B cell (primary cell): ENCODE data around the gene GPHB5. TPM values are rescaled to one million over a fixed set of nuclear protein-coding genes. Genes with fewer than 3 reads are reported as not detected.

Source experiments
- ATAC-seq: fragments of 200-7000 bp; cut with Tn5 transposase; one replicate; pipeline ENCODE4 v1.10.0; 2021; ENCODE audit warnings: low read depth, mild to moderate bottlenecking, moderate number of reproducible peaks, moderate library complexity
- CTCF ChIA-PET: fragments of 350-600 bp; sonication (Branson Sonifier 250); formaldehyde crosslinking; loops from one replicate; lab custom pipeline; 2021; ENCODE audit warnings: antibody characterized with exemption, inconsistent platforms; lab: Charles Lee
- POLR2A ChIA-PET: fragments of 350-600 bp; sonication (Branson Sonifier 250); formaldehyde crosslinking; loops from one replicate; lab custom pipeline; 2021; ENCODE audit warnings: antibody characterized with exemption; lab: Charles Lee
- DNase-seq: peaks from one replicate; pipeline ENCODE4 v3.0.0; 2013
- H2AFZ ChIP-seq: 2 replicates; pipeline ENCODE4 v1.6.1; 2012; ENCODE audit warnings: mild to moderate bottlenecking, low read depth, low read length; ENCODE audit not compliant: insufficient read depth, poor library complexity, severe bottlenecking
- H3K27ac ChIP-seq, 2 donors: 1 replicate in 1 of 2; 2 replicates in 1 of 2; pipeline ENCODE4 v1.5.1; 2012 to 2013; ENCODE audit warnings: low read length in 2 of 2, mild to moderate bottlenecking in 2 of 2, moderate library complexity in 1 of 2
- H3K27me3 ChIP-seq, 4 experiments: fragments of 200-600 bp in 1 of 4; sonication (generic) in 1 of 4; replicated peaks in 1 of 4; 1 replicate in 2 of 4; 2 replicates in 2 of 4; pipeline versions ENCODE4 v1.6.1 to v1.7.0; 2013 to 2016; ENCODE audit warnings: low read length in 3 of 4, mild to moderate bottlenecking in 2 of 4, mixed read lengths in 1 of 4, moderate library complexity in 1 of 4; ENCODE audit not compliant: insufficient read depth in 4 of 4, control insufficient read depth in 3 of 4; ENCODE audit errors: control extremely low read depth in 1 of 4
- H3K36me3 ChIP-seq, 2 experiments: replicated peaks in 1 of 2; 1 replicate in 1 of 2; 2 replicates in 1 of 2; pipeline versions ENCODE4 v1.6.1 to v1.7.1; 2013; ENCODE audit warnings: low read length in 1 of 2; ENCODE audit not compliant: insufficient read depth in 2 of 2, control insufficient read depth in 1 of 2; ENCODE audit errors: control extremely low read depth in 1 of 2, extremely low read depth in 1 of 2
- H3K4me1 ChIP-seq, 2 donors: fragments of 200-600 bp in 1 of 2; sonication (generic) in 1 of 2; 1 replicate in 1 of 2; 2 replicates in 1 of 2; pipeline versions ENCODE4 v1.5.1 to v1.6.1; 2013 to 2017; ENCODE audit warnings: low read length in 2 of 2; ENCODE audit not compliant: control insufficient read depth in 2 of 2, insufficient read depth in 2 of 2
- H3K4me2 ChIP-seq: replicated peaks from 2 replicates; pipeline ENCODE3; 2012; ENCODE audit warnings: mild to moderate bottlenecking, low read depth, low read length; ENCODE audit not compliant: poor library complexity, severe bottlenecking
- H3K4me3 ChIP-seq, 5 experiments: fragments of 200-600 bp in 1 of 5; sonication (generic) in 1 of 5; 1 replicate in 3 of 5; 2 replicates in 2 of 5; pipeline versions ENCODE4 v1.5.1 to v1.7.0; 2011 to 2016; ENCODE audit warnings: low read length in 4 of 5, mild to moderate bottlenecking in 4 of 5, low read depth in 2 of 5, control low read depth in 1 of 5, moderate library complexity in 1 of 5; ENCODE audit not compliant: insufficient read depth in 1 of 5; ENCODE audit errors: control extremely low read depth in 1 of 5, extremely low read depth in 1 of 5
- H3K79me2 ChIP-seq: fragments of 200-600 bp; sonication (generic); one replicate; pipeline ENCODE4 v1.6.0; 2016; ENCODE audit warnings: low read length; ENCODE audit not compliant: control insufficient read depth, insufficient read depth
- H3K9ac ChIP-seq: fragments of 200-600 bp; sonication (generic); 2 replicates; pipeline ENCODE4 v1.6.1; 2017; ENCODE audit warnings: mild to moderate bottlenecking, low read length, moderate library complexity
- H3K9me3 ChIP-seq, 3 donors: one replicate each; pipeline versions ENCODE4 v1.6.1 to v1.7.1; 2013; ENCODE audit warnings: low read length in 2 of 3; ENCODE audit not compliant: control insufficient read depth in 2 of 3, insufficient read depth in 1 of 3; ENCODE audit errors: control extremely low read depth in 1 of 3
- H4K20me1 ChIP-seq: 2 replicates; pipeline ENCODE4 v1.6.0; 2012; ENCODE audit warnings: mild to moderate bottlenecking, low read length; ENCODE audit not compliant: insufficient read depth, control insufficient read depth, poor library complexity, severe bottlenecking
- H3K27ac Mint-ChIP-seq: one replicate; pipeline ENCODE4 v1.8.0; 2021; ENCODE audit warnings: mixed read lengths
- H3K27me3 Mint-ChIP-seq: one replicate; pipeline ENCODE4 v1.8.0; 2021; ENCODE audit warnings: mixed read lengths
- H3K4me1 Mint-ChIP-seq: one replicate; pipeline ENCODE4 v1.8.0; 2021; ENCODE audit warnings: mixed read lengths
- H3K4me3 Mint-ChIP-seq: one replicate; pipeline ENCODE4 v1.8.0; 2021; ENCODE audit warnings: mixed read lengths
- H3K9me3 Mint-ChIP-seq: one replicate; pipeline ENCODE4 v1.8.0; 2022; ENCODE audit warnings: mixed read lengths; ENCODE audit not compliant: insufficient read depth
- EZH2 ChIP-seq: IDR thresholded peaks from 2 replicates; pipeline ENCODE4 v1.6.1; 2012; ENCODE audit warnings: borderline replicate concordance, low read depth, mild to moderate bottlenecking, moderate library complexity, low read length; ENCODE audit not compliant: insufficient read depth, poor library complexity, severe bottlenecking
- WGBS: methylation state at CpG from one replicate; pipeline ENCODE4 v1.1.5; 2013; ENCODE audit warnings: missing lambda C conversion rate; ENCODE audit not compliant: insufficient coverage; 5-methylcytosine and 5-hydroxymethylcytosine counted together
- intact Hi-C: fragments of 100-400 bp; cut with micrococcal nuclease; formaldehyde crosslinking; loops from one replicate; pipeline ENCODE4 v1.10.0; 2022
- polyA plus RNA-seq: library from polyadenylated mRNA; depleted of rRNA; stranded (reverse); fragments of >200 nt; gene quantifications from 2 replicates; pipeline ENCODE4 v1.2.3, GENCODE V29; 2012
- total RNA-seq, 2 donors: library from RNA; stranded (reverse); fragments of 120-200 nt in 1 of 2; gene quantifications; 1 replicate in 1 of 2; 2 replicates in 1 of 2; pipeline versions ENCODE4 v1.2.3 to v1.2.4, GENCODE V29; 2013 to 2022
- TF ChIP-seq, protein P1 (sequence below): fragments of 200-600 bp; IDR thresholded peaks from one replicate; pipeline ENCODE4 v1.8.0; 2022; ENCODE audit warnings: antibody characterized with exemption, mild to moderate bottlenecking

GPHB5 gene
- total and polyA plus RNA-seq, 2 donors (not counting 1 experiment from before 2014, with no cell fraction given), result not detected

DNA sequence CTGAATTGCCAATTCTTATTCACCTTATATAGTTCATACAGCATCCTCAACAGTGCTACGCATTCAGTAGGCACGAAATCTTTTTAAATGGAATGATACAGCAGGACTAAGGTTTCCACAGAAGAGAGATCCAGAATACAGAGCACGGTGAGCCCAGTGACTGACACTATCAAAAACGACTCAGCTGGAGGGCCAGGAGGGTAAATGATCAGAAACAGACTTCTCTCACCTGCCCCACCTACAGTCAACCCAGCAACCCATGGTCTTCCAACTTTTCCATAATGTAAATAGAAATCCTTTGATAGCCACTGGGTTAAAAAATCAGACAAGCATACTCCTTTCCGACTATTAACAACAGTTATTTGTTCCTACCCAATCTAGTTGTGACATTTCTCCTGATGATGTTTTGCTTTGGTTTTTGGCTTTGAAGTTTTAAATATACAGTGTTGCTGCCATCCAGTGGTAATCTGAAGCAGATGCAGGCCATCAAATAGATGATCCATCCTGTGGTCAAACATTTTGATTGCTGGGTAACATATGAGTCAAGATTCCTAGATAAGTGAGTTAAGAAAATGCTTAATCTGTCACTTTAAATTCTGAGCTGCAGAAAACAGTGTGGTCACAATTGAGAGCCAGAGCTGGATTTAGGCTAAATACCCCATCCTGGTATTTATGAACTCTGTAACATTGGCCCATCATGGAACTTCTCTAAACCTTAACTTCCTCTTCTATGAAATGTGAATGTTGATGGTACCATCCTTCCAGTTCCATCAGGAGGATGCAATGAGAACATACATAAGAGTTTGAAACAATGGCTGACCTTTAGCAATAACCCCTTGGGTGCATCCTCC lies 42.0 kb downstream of the GPHB5 start:
- Histone ChIP-seq H3K4me2 (no peak overlapping the region), H3K4me1 (no peaks in the 10 kb centered on the region), H3K36me3 (no peaks in the 10 kb centered on the region), H3K9me3 (no peaks in the 10 kb centered on the region), H3K79me2 (no peaks in the 10 kb centered on the region), H3K4me3 (no peak overlapping the region), H3K27me3 (peaks cover 0 to 2% (median 0%) of the 10 kb centered on the region in 4 experiments), H2AFZ (no peak overlapping the region), H3K9ac (no peak overlapping the region), H4K20me1 (no peaks in the 10 kb centered on the region), H3K27ac (no peak overlapping the region)
- ATAC-seq, result no peak
- peaks cover 15% of the 10 kb centered on the region for H3K27me3 Mint-ChIP-seq
- intact Hi-C loops, result loop anchor here (2.0 kb wide), 1 partner anchor 1098 kb away; no protein-coding TSS in a partner anchor
- no peak for TF ChIP-seq EZH2
- TF ChIP-seq, protein P1, sequence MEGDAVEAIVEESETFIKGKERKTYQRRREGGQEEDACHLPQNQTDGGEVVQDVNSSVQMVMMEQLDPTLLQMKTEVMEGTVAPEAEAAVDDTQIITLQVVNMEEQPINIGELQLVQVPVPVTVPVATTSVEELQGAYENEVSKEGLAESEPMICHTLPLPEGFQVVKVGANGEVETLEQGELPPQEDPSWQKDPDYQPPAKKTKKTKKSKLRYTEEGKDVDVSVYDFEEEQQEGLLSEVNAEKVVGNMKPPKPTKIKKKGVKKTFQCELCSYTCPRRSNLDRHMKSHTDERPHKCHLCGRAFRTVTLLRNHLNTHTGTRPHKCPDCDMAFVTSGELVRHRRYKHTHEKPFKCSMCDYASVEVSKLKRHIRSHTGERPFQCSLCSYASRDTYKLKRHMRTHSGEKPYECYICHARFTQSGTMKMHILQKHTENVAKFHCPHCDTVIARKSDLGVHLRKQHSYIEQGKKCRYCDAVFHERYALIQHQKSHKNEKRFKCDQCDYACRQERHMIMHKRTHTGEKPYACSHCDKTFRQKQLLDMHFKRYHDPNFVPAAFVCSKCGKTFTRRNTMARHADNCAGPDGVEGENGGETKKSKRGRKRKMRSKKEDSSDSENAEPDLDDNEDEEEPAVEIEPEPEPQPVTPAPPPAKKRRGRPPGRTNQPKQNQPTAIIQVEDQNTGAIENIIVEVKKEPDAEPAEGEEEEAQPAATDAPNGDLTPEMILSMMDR, result peak; percentile 58
- ChIA-PET CTCF (interaction anchor here (0.9 to 1.7 kb wide), 4 partner anchors 11 to 1109 kb away, joined by 3 to 5 read pairs (median 4); no protein-coding TSS in a partner anchor), POLR2A (no interaction called here)
- H3K9me3 Mint-ChIP-seq, result no peaks in the 10 kb centered on the region
- no peak overlapping the region for H3K27ac Mint-ChIP-seq
- H3K4me1 Mint-ChIP-seq, result no peaks in the 10 kb centered on the region
- no peak overlapping the region for H3K4me3 Mint-ChIP-seq
- 83% methylated on average over 4 of the region's 5 CpGs for whole genome bisulfite sequencing
- peak; percentile 27 for DNase-seq

DNA sequence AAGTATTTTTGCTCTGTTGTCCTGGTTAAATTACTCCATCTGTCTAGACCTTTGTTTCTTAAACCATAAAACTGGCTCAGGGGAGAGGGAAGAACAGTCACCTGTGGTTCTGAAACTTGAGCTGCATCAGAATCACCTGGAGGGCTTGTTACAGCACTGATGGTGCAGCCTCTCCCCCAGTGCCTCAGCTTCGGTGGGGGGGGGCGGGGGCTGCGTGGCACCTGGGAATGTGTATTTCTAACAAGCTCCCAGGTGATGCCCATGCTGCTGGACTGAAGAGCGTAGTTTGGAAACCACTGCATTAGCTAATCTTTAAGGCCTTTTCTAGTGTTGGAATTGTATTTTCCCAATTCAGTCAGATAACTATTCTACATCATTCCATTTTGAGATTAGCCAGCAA lies 42.7 kb downstream of the GPHB5 start:
- no peak for TF ChIP-seq EZH2
- TF ChIP-seq, protein P1, result no peak
- H3K4me3 ChIP-seq, result no peak overlapping the region
- H3K9me3 Mint-ChIP-seq, result no peaks in the 10 kb centered on the region
- H4K20me1 ChIP-seq, result no peaks in the 10 kb centered on the region
- peaks cover 14% of the 10 kb centered on the region for H3K27me3 Mint-ChIP-seq
- no peak for ATAC-seq
- ChIA-PET POLR2A (no interaction called here), CTCF (interaction anchor here (1.2 to 1.7 kb wide), 2 partner anchors 12 to 1097 kb away, joined by 5 read pairs; no protein-coding TSS in a partner anchor)
- H3K27ac ChIP-seq, result no peak overlapping the region
- H3K4me1 ChIP-seq, result no peaks in the 10 kb centered on the region
- H3K79me2 ChIP-seq, result no peaks in the 10 kb centered on the region
- no peak overlapping the region for H3K9ac ChIP-seq
- H3K36me3 ChIP-seq, result no peaks in the 10 kb centered on the region
- no peaks in the 10 kb centered on the region for H3K9me3 ChIP-seq
- no peak overlapping the region for H3K4me2 ChIP-seq
- no peak overlapping the region for H3K27ac Mint-ChIP-seq
- H3K4me3 Mint-ChIP-seq, result no peak overlapping the region
- H3K4me1 Mint-ChIP-seq, result no peaks in the 10 kb centered on the region
- 63% methylated on average over 2 of the region's 4 CpGs for WGBS
- intact Hi-C loops, result loop anchor here (2.0 kb wide), 1 partner anchor 1097 kb away; no protein-coding TSS in a partner anchor
- DNase-seq, result no peak
- H2AFZ ChIP-seq, result no peak overlapping the region
- peaks cover 0 to 2% (median 0%) of the 10 kb centered on the region in 4 experiments for H3K27me3 ChIP-seq
